GM21619 (cell line): ENCODE measurements around the gene MYZAP.

Experiments used
- ATAC-seq: cut with Tn5 transposase; IDR thresholded peaks from one replicate; pipeline ENCODE4 v1.9.1; 2021; ENCODE audit not compliant: unreplicated experiment

Gene MYZAP

GRCh38 chr15:57618325-57618724 lies 26.6 kb downstream of the MYZAP start:
- ATAC-seq = no peak

DNA sequence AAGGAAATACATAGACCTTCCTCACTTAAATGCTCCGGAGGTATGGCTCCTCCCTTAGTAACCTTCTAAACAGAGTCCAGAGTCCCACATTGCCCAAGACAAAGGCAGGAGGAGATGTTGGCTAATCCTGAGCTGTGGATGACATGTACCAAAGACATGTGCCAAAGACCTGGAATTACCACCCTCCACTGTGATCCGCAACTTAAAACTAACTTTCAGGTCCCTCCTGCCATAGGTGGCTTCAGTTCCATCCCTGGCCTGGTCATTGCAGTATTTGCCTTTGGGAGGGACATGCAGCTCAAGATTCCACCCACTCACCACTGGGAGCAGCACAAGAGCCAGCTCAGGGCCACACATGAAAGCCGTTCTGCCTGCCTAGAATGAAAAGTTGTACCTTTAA lies 28.0 kb downstream of the MYZAP start:
- no peak for ATAC-seq

DNA sequence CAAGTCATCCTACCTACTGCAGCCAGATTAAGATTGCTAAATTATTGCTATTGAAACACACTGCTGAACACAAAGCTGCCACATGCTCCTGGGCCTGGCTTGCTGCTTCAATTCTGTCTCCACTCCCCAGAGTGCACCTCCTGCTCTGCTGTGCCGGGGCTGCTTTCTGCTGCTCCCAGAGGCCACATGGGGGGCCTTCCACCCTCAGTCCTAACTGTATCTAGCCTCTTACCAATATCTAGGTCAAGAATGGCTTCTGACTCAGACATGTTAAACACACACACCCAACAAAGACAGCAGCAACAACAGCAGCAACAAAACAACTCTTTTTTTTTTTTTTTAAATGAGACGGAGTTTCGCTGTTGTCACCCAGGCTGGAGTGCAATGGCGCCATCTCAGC lies 33.0 kb downstream of the MYZAP start:
- no peak for ATAC-seq

- ATAC-seq = no peak
Measured at GRCh38 chr15:57625703-57626448, 34.2 kb downstream of the MYZAP start.

- ATAC-seq = no peak
Measured at GRCh38 chr15:57626713-57627440, 35.2 kb downstream of the MYZAP start.

DNA sequence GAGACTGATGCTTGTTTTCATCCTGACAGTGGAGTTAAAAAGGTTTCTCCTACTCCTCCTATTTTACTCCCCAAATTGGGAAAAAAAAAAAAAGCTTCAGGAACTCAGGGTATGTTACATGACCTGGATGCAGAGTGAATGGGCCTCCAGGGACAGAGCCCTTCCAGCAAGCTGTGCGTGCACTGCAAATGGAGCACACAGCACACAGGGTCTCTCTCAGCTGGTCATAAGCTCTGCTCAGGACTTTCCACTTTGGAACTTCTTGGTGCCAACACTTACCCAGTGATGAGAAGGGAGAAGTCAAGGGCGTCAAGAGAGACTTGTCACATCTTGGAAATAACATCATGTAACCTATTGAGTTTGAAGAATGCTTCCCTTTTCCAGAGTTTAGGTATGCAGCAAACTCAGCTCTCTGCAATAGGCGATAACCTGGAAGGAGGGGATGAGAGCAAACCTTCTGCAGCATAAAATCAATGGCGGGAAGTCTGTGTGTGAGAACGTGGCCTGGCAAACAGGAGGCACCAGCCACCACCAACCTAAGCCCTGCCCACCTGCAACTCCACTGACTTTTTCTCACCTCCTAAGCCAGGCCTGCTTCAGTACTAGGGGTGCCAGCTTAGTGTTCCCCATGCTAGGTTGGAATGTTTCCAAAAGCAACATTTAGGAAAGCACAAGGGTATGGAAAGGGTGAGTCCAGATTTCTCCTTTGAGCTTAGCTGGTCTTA lies 39.8 kb downstream of the MYZAP start:
- ATAC-seq = no peak

GRCh38 chr15:57634290-57634689 lies 42.6 kb downstream of the MYZAP start:
- no peak for ATAC-seq

DNA sequence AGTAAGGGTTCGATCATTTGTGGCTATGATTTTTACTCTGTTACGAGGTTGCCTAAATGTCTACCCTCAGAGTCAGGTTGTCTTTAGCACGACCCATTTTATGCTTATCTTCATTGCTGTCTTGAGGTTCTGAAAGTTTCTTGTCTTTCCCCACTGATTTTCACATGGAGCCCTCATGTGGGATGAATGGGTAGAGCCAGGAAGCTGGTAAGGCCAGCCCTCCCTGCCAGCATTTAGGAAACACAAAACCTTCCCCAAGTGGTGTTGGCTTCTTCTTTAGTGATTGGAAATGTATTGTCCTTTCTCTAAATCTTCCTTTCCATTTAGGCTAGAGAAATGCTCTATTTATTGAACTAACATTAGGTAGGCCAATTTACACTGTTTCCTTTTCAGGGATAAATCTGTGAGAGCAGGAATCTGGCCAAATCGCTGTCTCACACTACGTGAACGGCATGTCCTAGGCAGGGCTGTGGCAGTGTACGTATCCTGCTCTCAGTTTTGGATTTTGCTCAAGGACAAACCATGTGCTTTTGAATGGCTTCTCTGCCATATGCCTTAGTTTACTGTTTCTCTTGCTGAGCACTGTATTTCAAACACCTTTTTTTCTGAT lies 43.7 kb downstream of the MYZAP start:
- no peak for ATAC-seq

GRCh38 chr15:57637846-57638245 lies 46.1 kb downstream of the MYZAP start:
- ATAC-seq = no peak

DNA sequence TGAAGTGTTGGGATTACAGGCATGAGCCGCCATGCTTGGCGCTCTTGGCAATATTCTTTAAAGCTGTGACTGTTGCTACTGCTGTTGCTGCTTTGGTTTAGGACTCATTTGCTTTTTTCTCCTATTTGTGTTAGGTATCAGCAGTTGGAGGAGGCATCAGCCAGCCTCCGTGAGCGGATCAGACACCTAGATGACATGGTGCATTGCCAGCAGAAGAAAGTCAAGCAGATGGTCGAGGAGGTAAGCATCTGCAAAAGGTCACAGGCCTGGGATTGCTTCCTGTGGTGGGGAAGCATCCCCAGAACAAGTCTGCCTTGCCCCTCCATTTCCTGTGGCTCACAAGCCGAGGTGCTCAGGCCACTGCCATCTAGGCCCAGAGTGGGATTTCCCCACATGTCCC lies 47.6 kb downstream of the MYZAP start:
- no peak for ATAC-seq

DNA sequence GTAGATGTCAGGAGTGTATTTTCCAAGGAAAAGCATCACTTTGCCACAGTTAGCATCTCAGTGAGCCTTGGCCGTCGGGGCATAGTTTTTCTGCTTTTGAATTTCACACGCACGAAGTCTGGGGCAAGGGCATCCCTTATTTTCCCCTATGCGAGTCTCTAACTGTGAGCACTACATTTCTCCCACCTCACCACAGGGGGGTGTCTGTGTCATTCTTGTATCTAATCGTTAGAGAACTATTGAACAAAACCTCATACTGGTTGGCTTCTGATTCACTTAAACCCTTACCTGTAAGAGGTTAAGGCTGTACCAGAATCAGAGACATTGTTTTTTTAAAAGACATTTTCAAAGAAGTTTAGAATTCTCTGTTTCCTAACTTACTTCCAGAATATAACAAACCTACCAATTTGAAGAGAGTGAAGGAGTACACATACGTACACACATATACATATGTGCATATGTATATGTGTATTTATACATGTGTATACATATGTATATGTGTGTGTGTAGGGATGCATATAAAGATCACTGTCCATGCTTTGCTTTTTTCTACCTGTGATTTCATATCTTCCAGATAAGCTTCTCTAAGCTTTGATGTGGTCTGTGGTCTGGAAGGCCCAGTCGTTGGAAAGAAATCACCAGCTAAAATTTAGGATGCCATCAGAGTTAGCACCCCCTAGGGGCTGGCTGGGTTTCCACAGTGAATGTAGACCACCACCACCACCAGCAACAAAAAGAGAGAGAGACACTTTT lies 49.4 kb downstream of the MYZAP start:
- ATAC-seq = no peak

DNA sequence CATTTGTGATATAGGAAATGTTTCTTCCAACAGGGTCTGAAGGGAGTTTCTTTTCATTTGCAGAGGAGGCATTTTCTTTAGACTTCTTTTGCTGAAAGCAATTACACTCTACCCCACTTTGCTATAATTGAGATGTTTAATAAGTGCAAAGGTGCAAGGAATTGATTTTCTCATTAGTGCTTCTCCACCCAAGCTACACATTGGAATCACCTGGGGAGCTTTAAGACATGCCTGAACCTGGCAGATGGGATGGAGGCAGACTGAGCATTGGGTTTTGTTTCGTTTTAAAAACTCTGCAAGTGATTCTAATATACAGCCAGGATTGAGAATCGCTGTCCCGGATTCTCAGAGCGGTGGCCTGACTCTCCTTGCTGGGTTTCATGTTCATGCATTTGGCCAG lies 52.1 kb downstream of the MYZAP start:
- ATAC-seq = no peak

- no peak for ATAC-seq
Measured at GRCh38 chr15:57646087-57646486, 54.4 kb downstream of the MYZAP start.

DNA sequence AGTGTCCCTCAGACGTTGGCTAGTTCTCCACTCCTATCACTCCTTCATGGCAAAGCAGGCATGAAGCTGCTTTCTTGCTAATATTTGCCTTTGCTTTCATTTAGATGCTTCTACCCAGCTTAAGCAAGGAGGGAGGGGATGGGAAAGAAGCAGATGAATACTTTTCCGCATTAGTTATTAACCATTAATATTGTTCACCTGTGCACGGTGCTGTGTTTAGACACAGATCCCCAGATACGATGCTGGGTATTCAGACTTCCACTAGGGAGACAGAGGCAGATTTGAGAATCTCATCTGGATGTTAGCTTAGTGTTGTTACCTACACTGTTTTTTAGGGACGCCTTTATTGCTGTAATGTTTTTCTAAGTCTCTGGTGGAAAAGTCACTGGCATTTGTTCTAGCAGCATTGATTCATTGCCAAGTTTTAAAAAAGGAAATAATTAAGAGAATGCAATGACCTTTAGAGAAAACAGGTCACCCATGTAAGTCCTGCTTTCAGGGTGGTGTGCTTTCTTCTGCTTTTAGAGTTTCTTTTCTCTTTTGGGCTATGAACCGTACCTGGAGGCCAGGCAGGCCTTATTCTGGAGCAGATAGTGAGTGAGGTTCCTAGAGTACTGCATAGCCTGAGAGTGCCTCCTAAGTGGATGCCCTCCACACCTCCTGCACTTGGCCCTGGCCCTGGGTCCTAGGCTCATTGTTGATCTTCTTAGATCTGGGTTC lies 55.5 kb downstream of the MYZAP start:
- ATAC-seq = no peak

GRCh38 chr15:57647791-57648130 lies 56.1 kb downstream of the MYZAP start:
- ATAC-seq = no peak

- no peak for ATAC-seq
Measured at GRCh38 chr15:57649138-57649537, 57.4 kb downstream of the MYZAP start.

GRCh38 chr15:57651445-57651844 lies 59.7 kb downstream of the MYZAP start:
- no peak for ATAC-seq

DNA sequence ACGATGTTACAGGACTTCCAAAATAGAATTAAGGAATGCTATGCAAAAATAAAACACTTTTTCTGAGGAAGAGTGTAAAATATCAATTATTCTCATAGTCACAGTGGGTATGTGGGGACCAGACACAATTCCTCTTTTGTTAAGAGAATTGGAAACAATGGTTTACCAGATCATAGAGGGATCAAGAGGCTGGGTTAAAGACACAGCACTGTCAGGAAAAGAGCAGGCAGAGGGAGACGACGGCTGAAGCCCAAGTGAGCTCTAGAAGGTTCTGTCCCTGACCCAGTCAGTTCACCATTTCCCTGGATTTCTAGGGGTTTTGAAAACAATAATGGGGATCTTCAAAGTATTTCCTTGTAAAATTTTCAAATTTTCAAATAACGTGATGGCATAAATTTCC lies 60.8 kb downstream of the MYZAP start:
- ATAC-seq = no peak

DNA sequence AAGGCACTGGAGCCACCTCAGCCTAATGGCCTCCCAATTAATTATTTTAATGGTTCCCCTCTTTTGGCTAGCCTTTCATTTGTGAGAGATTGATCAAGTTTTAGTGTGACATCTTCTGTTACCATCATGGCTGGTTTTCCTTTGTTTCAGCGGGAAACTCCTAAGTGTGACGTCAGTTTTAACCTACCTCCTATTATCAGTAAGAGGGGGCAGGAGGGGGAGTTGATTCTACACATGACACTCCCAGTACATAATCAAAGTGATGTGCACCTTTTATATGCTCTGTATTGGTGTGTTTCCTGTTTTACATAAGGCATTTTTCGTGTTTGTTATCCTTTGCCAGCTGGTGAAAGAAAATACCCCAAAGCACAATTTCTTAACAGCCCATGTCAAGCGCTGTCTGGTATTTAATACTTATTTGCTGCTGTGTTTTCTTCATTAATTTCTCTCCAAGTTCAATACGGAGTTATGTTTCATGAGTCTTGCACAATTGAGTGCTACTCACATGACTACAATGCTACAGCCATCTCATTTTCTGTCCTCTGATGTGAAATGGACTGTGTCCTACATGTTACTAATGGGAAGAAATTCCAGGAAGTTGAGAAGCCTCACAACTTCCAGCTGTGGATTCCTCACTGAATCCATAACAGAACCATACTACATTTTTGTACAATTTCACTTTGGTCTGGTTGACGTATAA lies 62.6 kb downstream of the MYZAP start:
- ATAC-seq = no peak

GRCh38 chr15:57655053-57655452 lies 63.3 kb downstream of the MYZAP start:
- ATAC-seq = no peak
